Measurements from ENCODE around the gene KCNN4. TPM values are rescaled to one million over a fixed set of nuclear protein-coding genes. Genes with fewer than 3 reads are reported as not detected.
"Not testable (repeated sequence)": the region's sequence is repeated elsewhere in the genome, so short reads cannot be mapped to it uniquely, and the experiment has no call there.

The KCNN4 gene
- polyA plus RNA-seq: not detected in 2 replicates
- polyA minus RNA-seq: not detected in 2 replicates

DNA sequence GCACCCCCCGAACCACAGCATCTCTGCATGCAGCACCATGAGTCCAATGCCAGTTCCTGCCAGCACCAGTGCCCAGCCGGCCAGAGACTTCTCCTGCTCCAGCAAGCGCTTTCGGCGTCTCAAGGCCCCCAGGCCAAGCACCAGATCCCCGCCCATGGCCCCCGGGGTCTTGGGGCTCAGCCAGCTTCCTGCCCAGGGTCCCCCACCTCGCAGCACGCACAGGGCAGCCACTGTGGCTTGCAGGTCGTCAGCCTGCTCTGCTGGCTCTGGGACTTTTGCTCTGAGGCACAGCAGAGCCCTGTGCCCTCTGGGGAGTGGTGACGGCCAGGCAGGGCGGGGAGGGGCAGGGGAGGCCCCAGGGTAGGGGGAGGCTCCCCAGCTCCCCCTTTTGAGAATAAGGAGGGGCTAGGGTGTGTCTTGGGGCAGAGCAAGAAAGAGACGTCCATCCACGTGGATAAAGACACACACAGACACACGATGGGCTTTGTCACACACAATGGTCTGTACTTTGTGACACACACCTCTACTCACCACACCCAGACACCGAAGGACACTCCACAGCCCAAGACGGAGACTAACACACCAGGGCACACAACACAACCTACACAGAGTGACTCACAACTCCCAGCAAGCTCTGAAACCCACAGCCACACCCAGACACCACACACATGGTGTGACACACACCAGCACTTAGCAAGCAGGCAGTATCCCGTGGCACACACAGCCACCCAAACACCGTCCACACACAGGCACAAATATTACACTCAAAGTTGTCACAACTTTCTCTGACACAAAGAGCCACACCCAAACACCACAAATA is at the start of gene KCNN4:
Gene KCNN4, minus strand, starts transcription at position 268 of the 820 bp plus-strand sequence. Its CDS starts 112 bp downstream, at position 156.
- Histone ChIP-seq H2AFZ (ENCODE audit: low read depth, low read length) (no peak within 1 kb of the TSS), H3K36me3 (ENCODE audit: insufficient read depth, low read length) (no peaks in the 10 kb centered on the region), H3K79me2 (replicated peaks; ENCODE audit: insufficient read depth, low read length) (no peaks in the 10 kb centered on the region), H3K27me3 (ENCODE audit: insufficient read depth, low read depth, low read length) (no peaks in the 10 kb centered on the region), H3K4me2 (ENCODE audit: low read length) (no peak within 1 kb of the TSS), H3F3A (ENCODE audit: insufficient read depth, low read length, poor library complexity, severe bottlenecking) (no peaks in the 10 kb centered on the region), H3K4me3 (ENCODE audit: low read length) (no peak within 1 kb of the TSS), H3K9me2 (ENCODE audit: insufficient read depth, low read length) (no peaks in the 10 kb centered on the region), H4K20me1 (ENCODE audit: insufficient read depth) (no peaks in the 10 kb centered on the region), H3K9ac (ENCODE audit: low read length) (no peak within 1 kb of the TSS), H3K27ac (ENCODE audit: low read length) (no peak within 1 kb of the TSS), H3K9me3 (ENCODE audit: low read length) (no peaks in the 10 kb centered on the region)
- TF ChIP-seq EP300 (conservative IDR thresholded peaks at IDR 0.05; ENCODE audit: poor library complexity, severe bottlenecking) (no peak), TAF1 (IDR thresholded peaks at IDR 0.05; ENCODE audit: low read depth) (no peak), RAD21 (conservative IDR thresholded peaks at IDR 0.05) (no peak), MXI1 (conservative IDR thresholded peaks at IDR 0.05; ENCODE audit: poor library complexity, severe bottlenecking) (no peak), REST (IDR thresholded peaks at IDR 0.05; ENCODE audit: borderline replicate concordance) (no peak), SMC3 (conservative IDR thresholded peaks at IDR 0.05; ENCODE audit: poor library complexity) (no peak), POLR2AphosphoS5 (IDR thresholded peaks at IDR 0.05) (no peak), EZH2 (IDR thresholded peaks at IDR 0.05; ENCODE audit: borderline replicate concordance, insufficient read depth, low read length, poor library complexity, severe bottlenecking) (no peak)
- TF ChIP-seq, protein P1, sequence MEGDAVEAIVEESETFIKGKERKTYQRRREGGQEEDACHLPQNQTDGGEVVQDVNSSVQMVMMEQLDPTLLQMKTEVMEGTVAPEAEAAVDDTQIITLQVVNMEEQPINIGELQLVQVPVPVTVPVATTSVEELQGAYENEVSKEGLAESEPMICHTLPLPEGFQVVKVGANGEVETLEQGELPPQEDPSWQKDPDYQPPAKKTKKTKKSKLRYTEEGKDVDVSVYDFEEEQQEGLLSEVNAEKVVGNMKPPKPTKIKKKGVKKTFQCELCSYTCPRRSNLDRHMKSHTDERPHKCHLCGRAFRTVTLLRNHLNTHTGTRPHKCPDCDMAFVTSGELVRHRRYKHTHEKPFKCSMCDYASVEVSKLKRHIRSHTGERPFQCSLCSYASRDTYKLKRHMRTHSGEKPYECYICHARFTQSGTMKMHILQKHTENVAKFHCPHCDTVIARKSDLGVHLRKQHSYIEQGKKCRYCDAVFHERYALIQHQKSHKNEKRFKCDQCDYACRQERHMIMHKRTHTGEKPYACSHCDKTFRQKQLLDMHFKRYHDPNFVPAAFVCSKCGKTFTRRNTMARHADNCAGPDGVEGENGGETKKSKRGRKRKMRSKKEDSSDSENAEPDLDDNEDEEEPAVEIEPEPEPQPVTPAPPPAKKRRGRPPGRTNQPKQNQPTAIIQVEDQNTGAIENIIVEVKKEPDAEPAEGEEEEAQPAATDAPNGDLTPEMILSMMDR (IDR thresholded peaks at IDR 0.05; ENCODE audit: poor library complexity, severe bottlenecking): no peak

- H3K9ac ChIP-seq (ENCODE audit: low read length): peak within 1 kb of the TSS; percentile 64
- no peaks in the 10 kb centered on the region for H4K20me1 ChIP-seq (ENCODE audit: insufficient read depth)
- peak within 1 kb of the TSS; percentile 75 for H3K4me3 ChIP-seq (ENCODE audit: low read length)
- H3K36me3 ChIP-seq (ENCODE audit: insufficient read depth, low read length): no peaks in the 10 kb centered on the region
- no peaks in the 10 kb centered on the region for H3K9me2 ChIP-seq (ENCODE audit: insufficient read depth, low read length)
- H3K9me3 ChIP-seq (ENCODE audit: low read length): no peaks in the 10 kb centered on the region
- H3F3A ChIP-seq (ENCODE audit: insufficient read depth, low read length, poor library complexity, severe bottlenecking): no peaks in the 10 kb centered on the region
- peak within 1 kb of the TSS; percentile 71 for H3K4me2 ChIP-seq (ENCODE audit: low read length)
- H3K27me3 ChIP-seq (ENCODE audit: insufficient read depth, low read depth, low read length): no peaks in the 10 kb centered on the region
- TF ChIP-seq EZH2 (IDR thresholded peaks at IDR 0.05; ENCODE audit: borderline replicate concordance, insufficient read depth, low read length, poor library complexity, severe bottlenecking): no peak
- TF ChIP-seq POLR2AphosphoS5 (IDR thresholded peaks at IDR 0.05): peak; percentile 27
- peak within 1 kb of the TSS; percentile 23 for H3K27ac ChIP-seq (ENCODE audit: low read length)
- peak within 1 kb of the TSS; percentile 19 for H2AFZ ChIP-seq (ENCODE audit: low read depth, low read length)
- peaks cover 8% of the 10 kb centered on the region for H3K79me2 ChIP-seq (replicated peaks; ENCODE audit: insufficient read depth, low read length)
Measured at GRCh38 chr19:43826787-43827754, 46.3 kb upstream of the KCNN4 start, which contains the start of gene ZNF283. Gene ZNF283, plus strand, starts transcription at chr19:43827321. Its CDS starts 6,184 bp downstream, at chr19:43833505.

GRCh38 chr19:43824572-43824971 is 43.8 kb upstream of the KCNN4 start:
- not testable (repeated sequence) for H3K79me2 ChIP-seq (replicated peaks; ENCODE audit: insufficient read depth, low read length); H3K9me2 ChIP-seq (ENCODE audit: insufficient read depth, low read length); H3K27me3 ChIP-seq (ENCODE audit: insufficient read depth, low read depth, low read length); H2AFZ ChIP-seq (ENCODE audit: low read depth, low read length); H3K27ac ChIP-seq (ENCODE audit: low read length); H3K9ac ChIP-seq (ENCODE audit: low read length); H3F3A ChIP-seq (ENCODE audit: insufficient read depth, low read length, poor library complexity, severe bottlenecking); H4K20me1 ChIP-seq (ENCODE audit: insufficient read depth); H3K4me3 ChIP-seq (ENCODE audit: low read length); H3K9me3 ChIP-seq (ENCODE audit: low read length); H3K4me2 ChIP-seq (ENCODE audit: low read length); H3K36me3 ChIP-seq (ENCODE audit: insufficient read depth, low read length)

DNA sequence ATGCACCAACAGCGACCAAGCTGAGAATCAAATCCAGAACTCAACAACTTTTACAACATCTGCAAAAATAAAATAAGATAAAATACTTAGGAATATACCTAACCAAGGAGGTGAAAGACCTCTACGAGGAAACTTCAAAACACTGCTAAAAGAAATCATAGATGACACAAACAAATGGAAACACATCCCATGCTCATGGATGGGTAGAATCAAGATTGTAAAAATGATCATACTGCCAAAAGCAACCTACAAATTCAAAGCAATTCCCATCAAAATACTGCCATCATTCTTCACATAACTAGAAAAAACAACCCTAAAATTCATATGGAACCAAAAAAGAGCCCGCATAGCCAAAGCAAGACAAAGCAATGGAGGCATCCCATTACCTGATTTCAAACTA is 43.1 kb upstream of the KCNN4 start:
- not testable (repeated sequence) for H3K36me3 ChIP-seq (ENCODE audit: insufficient read depth, low read length); H3K9ac ChIP-seq (ENCODE audit: low read length); H3K9me2 ChIP-seq (ENCODE audit: insufficient read depth, low read length); H3K27ac ChIP-seq (ENCODE audit: low read length); H2AFZ ChIP-seq (ENCODE audit: low read depth, low read length); H3K9me3 ChIP-seq (ENCODE audit: low read length); H3K27me3 ChIP-seq (ENCODE audit: insufficient read depth, low read depth, low read length); H4K20me1 ChIP-seq (ENCODE audit: insufficient read depth); H3K79me2 ChIP-seq (replicated peaks; ENCODE audit: insufficient read depth, low read length); H3K4me2 ChIP-seq (ENCODE audit: low read length); H3K4me3 ChIP-seq (ENCODE audit: low read length); H3F3A ChIP-seq (ENCODE audit: insufficient read depth, low read length, poor library complexity, severe bottlenecking)

Data from neural cell (in vitro differentiated cells).